ENCODE measurements around the gene ANO10. TPM values are rescaled to one million over a fixed set of nuclear protein-coding genes. Genes with fewer than 3 reads are reported as not detected.

ANO10 gene
- total and polyA plus RNA-seq, 2 of the 8 experiments (the other 6 are each of a cell fraction or from before 2014, with no cell fraction given): 38.0 to 53.2 TPM

DNA sequence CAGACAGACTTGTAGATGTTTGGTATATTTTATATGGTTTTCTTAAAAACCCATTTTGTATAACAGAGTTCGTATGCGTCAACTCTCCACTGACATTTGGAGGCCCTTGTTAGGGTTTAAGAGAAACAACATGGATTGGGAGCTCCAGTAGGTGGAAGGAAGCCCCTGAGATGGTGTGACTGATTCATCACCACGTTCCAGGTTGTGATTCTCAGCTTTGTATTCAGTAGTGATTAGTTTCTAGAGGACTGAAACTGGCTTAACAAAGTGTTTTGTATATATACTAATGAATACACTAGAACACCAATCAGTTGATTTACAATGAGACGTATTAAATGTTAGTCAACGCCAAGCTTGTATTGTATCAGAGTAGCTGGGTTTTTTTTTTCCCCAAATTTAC, 301.5 kb downstream of the ANO10 start:
- Histone ChIP-seq H3K18ac (ENCODE audit: extremely low read depth, low read length) (no peak overlapping the region), H3K79me2 (ENCODE audit: control insufficient read depth in 1 of 2, insufficient read depth in 2 of 2, low read length in 2 of 2) (peaks cover 3 to 12% of the 10 kb centered on the region in 2 experiments; a peak in 2 of 4 replicates), H3K9ac (replicated peaks in 1 of 4; ENCODE audit: extremely low read depth in 1 of 4, low read depth in 3 of 4, low read length in 3 of 4) (no peak overlapping the region), H3K27me3 (replicated peaks in 1 of 4; ENCODE audit: control insufficient read depth in 3 of 4, extremely low read depth in 1 of 4, insufficient read depth in 3 of 4, low read length in 3 of 4) (no peaks in the 10 kb centered on the region), H3K4me2 (ENCODE audit: insufficient read depth in 1 of 2, low read depth in 2 of 2, low read length in 2 of 2) (no peak overlapping the region), H2BK15ac (ENCODE audit: low read length) (no peak overlapping the region), H2BK20ac (ENCODE audit: low read length) (no peak overlapping the region), H4K20me1 (replicated peaks in 1 of 2; ENCODE audit: control insufficient read depth in 1 of 2, insufficient read depth in 2 of 2, low read length in 2 of 2) (no peaks in the 10 kb centered on the region), H2BK120ac (replicated peaks; ENCODE audit: low read depth, low read length) (no peak overlapping the region), H4K8ac (ENCODE audit: extremely low read depth, insufficient read depth, low read length) (no peak overlapping the region), H3K36me3 (ENCODE audit: control insufficient read depth in 2 of 4, insufficient read depth in 4 of 4, low read length in 3 of 4) (no peaks in the 10 kb centered on the region), H3K14ac (ENCODE audit: insufficient read length) (no peak overlapping the region), H3K27ac (ENCODE audit: low read depth, low read length) (no peak overlapping the region), H3K4me3 (ENCODE audit: extremely low read depth in 1 of 4, insufficient read depth in 2 of 4, low read depth in 3 of 4, low read length in 4 of 4) (no peak overlapping the region), H3K23me2 (ENCODE audit: low read depth, low read length) (no peaks in the 10 kb centered on the region; the same call in 1 of the 2 replicates), H4K5ac (ENCODE audit: insufficient read length, low read depth, low read length) (no peak overlapping the region), H3K23ac (ENCODE audit: insufficient read length) (no peak overlapping the region), H3K79me1 (ENCODE audit: low read depth, low read length) (peaks cover 3% of the 10 kb centered on the region), H2BK5ac (ENCODE audit: low read depth, low read length) (no peak overlapping the region), H2AK5ac (ENCODE audit: low read depth, low read length) (no peak overlapping the region), H2BK12ac (ENCODE audit: low read depth, low read length) (no peak overlapping the region), H4K91ac (replicated peaks; ENCODE audit: insufficient read length, low read length) (no peak overlapping the region), H3K4me1 (replicated peaks in 1 of 4; ENCODE audit: control insufficient read depth in 3 of 4, insufficient read depth in 4 of 4, low read length in 3 of 4) (peaks cover 0 to 6% (median 1%) of the 10 kb centered on the region in 4 experiments; a peak in 3 of 7 replicates), H3K56ac (replicated peaks; ENCODE audit: insufficient read length, low read depth, low read length) (no peak overlapping the region), H2AFZ (ENCODE audit: low read length) (no peak overlapping the region), H3K9me3 (ENCODE audit: insufficient read depth in 2 of 2, low read depth in 1 of 2, low read length in 1 of 2) (no peaks in the 10 kb centered on the region), H3K4ac (replicated peaks; ENCODE audit: insufficient read length, low read depth, low read length) (no peak overlapping the region)
- WGBS, 2 experiments (ENCODE audit: extremely low coverage in 1 of 2, insufficient coverage in 1 of 2, insufficient read length in 1 of 2, insufficient replicate concordance in 2 of 2, low coverage in 1 of 2, low lambda C conversion rate in 2 of 2, missing lambda C conversion rate in 1 of 2): 92% methylated on average over 5 of the region's 5 CpGs; no CpG with 5 or more reads in 1 of the 2 experiments
- CTCF ChIA-PET (ENCODE audit: partially characterized antibody): interaction anchor here (0.7 to 1.0 kb wide), 3 partner anchors 358 to 920 kb away, joined by 3 read pairs; no protein-coding TSS in a partner anchor
- DNase-seq (ENCODE audit: low read depth in 1 of 2, low spot score in 2 of 2) (no peak), FAIRE-seq (no peak)
- POLR2A ChIA-PET (ENCODE audit: partially characterized antibody): no interaction called here
- no peak for TF ChIP-seq RNF2 (IDR thresholded peaks at IDR 0.05; ENCODE audit: borderline replicate concordance, low read depth, low read length, missing control alignments, poor library complexity, severe bottlenecking)
- TF ChIP-seq KDM1A (IDR thresholded peaks at IDR 0.05; ENCODE audit: borderline replicate concordance, low read length): no peak
- no peak for TF ChIP-seq TAF7 (optimal IDR thresholded peaks at IDR 0.05; ENCODE audit: borderline replicate concordance, low read depth, low read length)
- no peak for TF ChIP-seq JUN (IDR thresholded peaks at IDR 0.05; ENCODE audit: low read depth, low read length)
- no peak for TF ChIP-seq GTF2F1 (IDR thresholded peaks at IDR 0.05; ENCODE audit: borderline replicate concordance, low read depth, low read length)
- no peak for TF ChIP-seq FOSL1 (IDR thresholded peaks at IDR 0.05; ENCODE audit: insufficient read depth, low read depth, low read length)
- TF ChIP-seq KDM5A (IDR thresholded peaks at IDR 0.05; ENCODE audit: low read length): no peak

All from H1 (cell line).